RWPE2 (cell line): Measurements from ENCODE around the gene STX2.

Experiments used
- ATAC-seq: fragments of 200-7000 bp; cut with Tn5 transposase; 3 replicates; pipeline ENCODE4 v1.9.1; 2021; ENCODE audit warnings: low read depth
- DNase-seq: peaks from one replicate; pipeline ENCODE4 v3.0.0-alpha.2; 2020; ENCODE audit warnings: low spot score
- H3K27ac ChIP-seq: fragments of 450-650 bp; 2 replicates; pipeline ENCODE4 v1.5.1; 2017; ENCODE audit warnings: mild to moderate bottlenecking; ENCODE audit not compliant: poor library complexity, severe bottlenecking
- H3K27me3 ChIP-seq: fragments of 250-450 bp; sonication (Bioruptor Pico); 2 replicates; pipeline ENCODE4 v1.5.1; 2021; ENCODE audit warnings: mild to moderate bottlenecking, moderate library complexity; ENCODE audit not compliant: insufficient read depth, poor library complexity, severe bottlenecking
- H3K36me3 ChIP-seq: fragments of 250-450 bp; sonication (Bioruptor Pico); 2 replicates; pipeline ENCODE4 v1.5.1; 2020; ENCODE audit warnings: low read depth, mild to moderate bottlenecking, moderate library complexity
- H3K4me1 ChIP-seq: fragments of 250-450 bp; sonication (Bioruptor Pico); 2 replicates; pipeline ENCODE4 v1.5.1; 2021; ENCODE audit warnings: mild to moderate bottlenecking, moderate library complexity; ENCODE audit not compliant: insufficient read depth, poor library complexity, severe bottlenecking
- H3K4me3 ChIP-seq: fragments of 250-450 bp; sonication (Bioruptor Pico); 2 replicates; pipeline ENCODE4 v1.5.1; 2021; ENCODE audit warnings: mild to moderate bottlenecking, moderate library complexity; ENCODE audit not compliant: severe bottlenecking
- H3K9me3 ChIP-seq: fragments of 250-450 bp; sonication (Bioruptor Pico); 2 replicates; pipeline ENCODE4 v1.5.1; 2021; ENCODE audit warnings: mild to moderate bottlenecking, moderate library complexity; ENCODE audit not compliant: severe bottlenecking
- CTCF ChIP-seq: fragments of 450-650 bp; IDR thresholded peaks from one replicate; pipeline ENCODE4 v1.5.1; 2017; ENCODE audit warnings: mild to moderate bottlenecking, moderate library complexity; ENCODE audit not compliant: poor library complexity, severe bottlenecking

Gene STX2

GRCh38 chr12:130832561-130833209, 6.4 kb downstream of the STX2 start:
- Histone ChIP-seq H3K27ac (no peak overlapping the region), H3K27me3 (no peaks in the 10 kb centered on the region), H3K4me3 (no peak overlapping the region), H3K4me1 (peaks cover 5% of the 10 kb centered on the region), H3K9me3 (no peaks in the 10 kb centered on the region), H3K36me3 (peaks cover 5% of the 10 kb centered on the region; the same call in 1 of the 2 replicates)
- no peak for TF ChIP-seq CTCF
- DNase-seq (no peak), ATAC-seq (peak; percentile 73)

GRCh38 chr12:130831876-130832405, 7.1 kb downstream of the STX2 start:
- DNase-seq (no peak), ATAC-seq (no peak)
- Histone ChIP-seq H3K27ac (no peak overlapping the region), H3K9me3 (no peaks in the 10 kb centered on the region), H3K4me3 (no peak overlapping the region), H3K36me3 (peaks cover 5% of the 10 kb centered on the region; the same call in 1 of the 2 replicates), H3K27me3 (no peaks in the 10 kb centered on the region), H3K4me1 (peaks cover 5% of the 10 kb centered on the region)
- no peak for TF ChIP-seq CTCF

- DNase-seq (no peak), ATAC-seq (no peak)
- H3K27ac ChIP-seq = no peak overlapping the region
- H3K4me1 ChIP-seq = peaks cover 8% of the 10 kb centered on the region
- H3K27me3 ChIP-seq = no peaks in the 10 kb centered on the region
- H3K36me3 ChIP-seq = peaks cover 10% of the 10 kb centered on the region
- TF ChIP-seq CTCF = no peak
- no peak overlapping the region for H3K4me3 ChIP-seq
- no peaks in the 10 kb centered on the region for H3K9me3 ChIP-seq
Measured at GRCh38 chr12:130831246-130831645, 7.8 kb downstream of the STX2 start.

- no peak for TF ChIP-seq CTCF
- no peaks in the 10 kb centered on the region for H3K27me3 ChIP-seq
- no peaks in the 10 kb centered on the region for H3K9me3 ChIP-seq
- H3K4me3 ChIP-seq = no peak overlapping the region
- H3K36me3 ChIP-seq = peaks cover 7% of the 10 kb centered on the region
- H3K27ac ChIP-seq = no peak overlapping the region
- DNase-seq (no peak), ATAC-seq (no peak)
- H3K4me1 ChIP-seq = peaks cover 9% of the 10 kb centered on the region
Measured at GRCh38 chr12:130830246-130830551, 8.9 kb downstream of the STX2 start.

- DNase-seq (no peak), ATAC-seq (no peak)
- no peaks in the 10 kb centered on the region for H3K9me3 ChIP-seq
- TF ChIP-seq CTCF = no peak
- H3K4me1 ChIP-seq = peaks cover 9% of the 10 kb centered on the region
- H3K4me3 ChIP-seq = no peak overlapping the region
- no peaks in the 10 kb centered on the region for H3K27me3 ChIP-seq
- H3K27ac ChIP-seq = no peak overlapping the region
- H3K36me3 ChIP-seq = peaks cover 9% of the 10 kb centered on the region; the same call in 1 of the 2 replicates
Measured at GRCh38 chr12:130829391-130830245, 9.4 kb downstream of the STX2 start.
